ENCODE data around the gene CHRNA10. TPM values are rescaled to one million over a fixed set of nuclear protein-coding genes. Genes with fewer than 3 reads are reported as not detected.

CHRNA10 gene
- total and polyA plus RNA-seq, 2 donors (not counting 1 experiment from before 2014, with no cell fraction given), result 2.1 to 4.0 TPM

GRCh38 chr11:3666023-3666530 is 5.1 kb downstream of the CHRNA10 start:
- Histone ChIP-seq H3K4me2 (replicated peaks; ENCODE audit: low read depth, low read length, poor library complexity, severe bottlenecking) (no peak overlapping the region), H3K27ac (ENCODE audit: low read length in 2 of 2) (no peak overlapping the region), H2AFZ (ENCODE audit: insufficient read depth, low read depth, low read length, poor library complexity, severe bottlenecking) (no peak overlapping the region), H3K79me2 (ENCODE audit: control insufficient read depth, insufficient read depth, low read length) (no peaks in the 10 kb centered on the region), H3K9ac (ENCODE audit: low read length) (no peak overlapping the region), H4K20me1 (ENCODE audit: control insufficient read depth, insufficient read depth, low read length, poor library complexity, severe bottlenecking) (no peaks in the 10 kb centered on the region), H3K27me3 (replicated peaks in 1 of 4; ENCODE audit: control extremely low read depth in 1 of 4, control insufficient read depth in 3 of 4, insufficient read depth in 4 of 4, low read length in 3 of 4) (no peaks in the 10 kb centered on the region), H3K9me3 (ENCODE audit: control extremely low read depth in 1 of 3, control insufficient read depth in 2 of 3, insufficient read depth in 1 of 3, low read length in 2 of 3) (no peaks in the 10 kb centered on the region), H3K36me3 (replicated peaks in 1 of 2; ENCODE audit: control extremely low read depth in 1 of 2, control insufficient read depth in 1 of 2, extremely low read depth in 1 of 2, insufficient read depth in 2 of 2, low read length in 1 of 2) (peaks cover 0 to 32% of the 10 kb centered on the region in 2 experiments), H3K4me1 (ENCODE audit: control insufficient read depth in 2 of 2, insufficient read depth in 2 of 2, low read length in 2 of 2) (no peaks in the 10 kb centered on the region), H3K4me3 (ENCODE audit: control extremely low read depth in 1 of 5, extremely low read depth in 1 of 5, insufficient read depth in 1 of 5, low read depth in 2 of 5, low read length in 4 of 5) (no peak overlapping the region)
- no peaks in the 10 kb centered on the region for H3K27me3 Mint-ChIP-seq
- H3K4me3 Mint-ChIP-seq, result no peak overlapping the region
- ChIA-PET CTCF (no interaction called here), POLR2A (no interaction called here)
- WGBS (ENCODE audit: insufficient coverage), result 95% methylated on average over 17 of the region's 17 CpGs
- DNase-seq (no peak), ATAC-seq (ENCODE audit: low read depth) (no peak)
- no peak overlapping the region for H3K27ac Mint-ChIP-seq
- no peak for TF ChIP-seq EZH2 (IDR thresholded peaks at IDR 0.05; ENCODE audit: borderline replicate concordance, insufficient read depth, low read depth, low read length, poor library complexity, severe bottlenecking)
- TF ChIP-seq, protein P1, sequence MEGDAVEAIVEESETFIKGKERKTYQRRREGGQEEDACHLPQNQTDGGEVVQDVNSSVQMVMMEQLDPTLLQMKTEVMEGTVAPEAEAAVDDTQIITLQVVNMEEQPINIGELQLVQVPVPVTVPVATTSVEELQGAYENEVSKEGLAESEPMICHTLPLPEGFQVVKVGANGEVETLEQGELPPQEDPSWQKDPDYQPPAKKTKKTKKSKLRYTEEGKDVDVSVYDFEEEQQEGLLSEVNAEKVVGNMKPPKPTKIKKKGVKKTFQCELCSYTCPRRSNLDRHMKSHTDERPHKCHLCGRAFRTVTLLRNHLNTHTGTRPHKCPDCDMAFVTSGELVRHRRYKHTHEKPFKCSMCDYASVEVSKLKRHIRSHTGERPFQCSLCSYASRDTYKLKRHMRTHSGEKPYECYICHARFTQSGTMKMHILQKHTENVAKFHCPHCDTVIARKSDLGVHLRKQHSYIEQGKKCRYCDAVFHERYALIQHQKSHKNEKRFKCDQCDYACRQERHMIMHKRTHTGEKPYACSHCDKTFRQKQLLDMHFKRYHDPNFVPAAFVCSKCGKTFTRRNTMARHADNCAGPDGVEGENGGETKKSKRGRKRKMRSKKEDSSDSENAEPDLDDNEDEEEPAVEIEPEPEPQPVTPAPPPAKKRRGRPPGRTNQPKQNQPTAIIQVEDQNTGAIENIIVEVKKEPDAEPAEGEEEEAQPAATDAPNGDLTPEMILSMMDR (IDR thresholded peaks at IDR 0.05), result no peak
- intact Hi-C loops (cut with micrococcal nuclease), result no loop called here
- no peaks in the 10 kb centered on the region for H3K4me1 Mint-ChIP-seq
- no peaks in the 10 kb centered on the region for H3K9me3 Mint-ChIP-seq (ENCODE audit: insufficient read depth)

DNA sequence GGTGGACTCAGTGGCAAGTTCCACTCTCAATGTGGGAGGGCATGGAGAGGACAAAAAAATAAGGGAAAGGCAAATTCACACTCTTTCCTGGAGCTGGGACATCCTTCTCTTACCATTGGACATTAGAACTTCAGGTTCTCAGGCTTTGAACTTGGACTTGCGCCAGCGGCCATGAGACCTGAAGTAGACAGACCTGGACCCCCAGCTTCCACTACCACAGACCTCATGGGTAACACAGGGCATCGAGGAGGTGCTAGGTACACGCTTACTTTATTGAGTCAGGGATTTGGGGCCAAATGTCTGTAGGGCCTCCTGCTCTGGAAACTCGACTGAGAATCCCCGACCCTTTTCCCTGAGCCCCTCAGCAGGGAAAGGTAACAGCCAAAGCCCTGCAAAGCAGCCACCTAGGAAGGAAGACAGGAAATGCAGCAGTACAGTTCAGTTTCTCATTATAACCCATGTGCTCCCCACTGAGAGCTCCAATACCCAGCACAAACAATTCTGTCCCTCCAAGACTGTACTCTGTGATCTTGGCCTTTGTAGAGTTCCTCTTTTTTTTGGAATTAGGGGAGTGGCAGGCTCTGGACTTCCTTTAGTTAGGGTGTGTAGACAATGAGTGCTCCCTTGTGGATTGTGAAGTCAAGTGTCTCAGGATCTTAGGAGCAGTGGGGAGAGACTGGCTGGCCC is 5.7 kb downstream of the CHRNA10 start:
- intact Hi-C loops (cut with micrococcal nuclease), result no loop called here
- Mint-ChIP-seq H3K4me1 (no peaks in the 10 kb centered on the region), H3K9me3 (ENCODE audit: insufficient read depth) (no peaks in the 10 kb centered on the region), H3K4me3 (no peak overlapping the region), H3K27ac (no peak overlapping the region), H3K27me3 (no peaks in the 10 kb centered on the region)
- no peak for TF ChIP-seq EZH2 (IDR thresholded peaks at IDR 0.05; ENCODE audit: borderline replicate concordance, insufficient read depth, low read depth, low read length, poor library complexity, severe bottlenecking)
- TF ChIP-seq, protein P1 (IDR thresholded peaks at IDR 0.05), result no peak
- Histone ChIP-seq H3K9ac (ENCODE audit: low read length) (no peak overlapping the region), H3K79me2 (ENCODE audit: control insufficient read depth, insufficient read depth, low read length) (no peaks in the 10 kb centered on the region), H2AFZ (ENCODE audit: insufficient read depth, low read depth, low read length, poor library complexity, severe bottlenecking) (no peak overlapping the region), H3K4me1 (ENCODE audit: control insufficient read depth in 2 of 2, insufficient read depth in 2 of 2, low read length in 2 of 2) (no peaks in the 10 kb centered on the region), H4K20me1 (ENCODE audit: control insufficient read depth, insufficient read depth, low read length, poor library complexity, severe bottlenecking) (no peaks in the 10 kb centered on the region), H3K27ac (ENCODE audit: low read length in 2 of 2) (no peak overlapping the region), H3K4me3 (ENCODE audit: control extremely low read depth in 1 of 5, extremely low read depth in 1 of 5, insufficient read depth in 1 of 5, low read depth in 2 of 5, low read length in 4 of 5) (no peak overlapping the region), H3K4me2 (replicated peaks; ENCODE audit: low read depth, low read length, poor library complexity, severe bottlenecking) (no peak overlapping the region), H3K27me3 (replicated peaks in 1 of 4; ENCODE audit: control extremely low read depth in 1 of 4, control insufficient read depth in 3 of 4, insufficient read depth in 4 of 4, low read length in 3 of 4) (no peaks in the 10 kb centered on the region), H3K9me3 (ENCODE audit: control extremely low read depth in 1 of 3, control insufficient read depth in 2 of 3, insufficient read depth in 1 of 3, low read length in 2 of 3) (no peaks in the 10 kb centered on the region), H3K36me3 (replicated peaks in 1 of 2; ENCODE audit: control extremely low read depth in 1 of 2, control insufficient read depth in 1 of 2, extremely low read depth in 1 of 2, insufficient read depth in 2 of 2, low read length in 1 of 2) (peaks cover 0 to 32% of the 10 kb centered on the region in 2 experiments)
- ChIA-PET POLR2A (interaction anchor here (0.6 kb wide), 1 partner anchor 105 kb away, joined by 4 read pairs; no protein-coding TSS in a partner anchor), CTCF (no interaction called here)
- WGBS (ENCODE audit: insufficient coverage), result 98% methylated on average over 4 of the region's 6 CpGs
- ATAC-seq (ENCODE audit: low read depth) (no peak), DNase-seq (no peak)

All from B cell (primary cell).